DLD1 (cell line): ENCODE measurements around the gene KDM2A.
"Not testable (repeated sequence)": the region's sequence is repeated elsewhere in the genome, so short reads cannot be mapped to it uniquely, and the experiment has no call there.

Source experiments
- in situ Hi-C: cut with HindIII; loops from 2 replicates; pipeline ENCODE4 v1.10.0; 2017; ENCODE audit warnings: low sequenced_read_pairs

KDM2A gene

DNA sequence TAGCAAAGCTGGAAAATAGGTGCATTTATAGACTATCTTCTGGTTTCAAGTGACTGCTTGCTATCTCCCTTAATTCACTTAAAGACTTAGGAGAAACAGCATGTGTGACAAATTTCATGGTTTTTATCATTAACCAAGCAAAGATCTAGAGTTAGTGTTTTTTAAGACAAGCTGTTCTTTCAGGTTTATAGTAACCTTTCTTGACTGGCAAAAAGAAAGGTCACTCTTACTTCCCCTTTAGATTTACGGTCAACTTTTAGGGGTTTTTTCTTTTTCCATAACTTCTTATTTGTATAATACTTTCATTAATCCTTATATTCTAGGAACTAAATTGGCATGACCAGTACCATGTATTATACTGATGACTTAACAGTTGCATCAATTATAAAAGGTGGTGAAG, 46.6 kb downstream of the KDM2A start:
- in situ Hi-C loops = no loop called here

DNA sequence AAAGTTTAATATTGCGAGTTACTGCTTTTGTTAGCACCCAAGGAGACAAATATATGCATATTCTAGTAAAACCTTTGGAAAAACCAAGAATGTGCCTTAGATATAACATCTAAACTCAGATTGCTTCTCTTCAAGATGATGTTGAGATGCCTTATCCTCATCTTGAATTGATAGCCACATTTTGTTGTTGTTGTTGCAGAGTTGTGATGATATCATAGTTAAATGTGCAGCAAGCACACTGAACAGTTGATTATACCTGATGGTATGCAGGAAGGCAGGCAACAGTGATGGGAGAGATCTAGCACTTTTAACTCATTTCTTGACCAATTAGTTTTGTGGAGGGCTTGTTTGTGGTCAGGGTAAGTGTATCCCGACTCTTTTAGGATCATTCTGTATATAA, 48.0 kb downstream of the KDM2A start:
- in situ Hi-C loops = no loop called here

DNA sequence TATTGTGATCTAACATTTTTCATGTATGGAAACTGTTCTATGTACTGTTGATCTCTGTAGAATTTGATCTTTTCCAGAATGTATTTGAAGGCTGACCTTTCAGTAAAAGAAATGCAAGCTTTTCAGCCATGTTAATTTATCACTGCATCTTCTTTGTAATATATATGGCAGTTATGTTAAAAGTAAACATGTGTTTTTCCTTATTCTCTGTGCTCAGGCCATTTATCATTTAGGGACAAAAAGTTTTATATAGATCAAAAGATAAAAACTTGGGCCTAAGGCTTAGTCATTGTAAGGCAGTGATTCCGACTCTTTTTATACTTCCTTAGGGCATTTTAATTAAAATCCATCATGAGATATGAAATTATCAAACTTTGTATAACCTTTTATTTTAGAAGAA, 48.7 kb downstream of the KDM2A start:
- in situ Hi-C loops = no loop called here

DNA sequence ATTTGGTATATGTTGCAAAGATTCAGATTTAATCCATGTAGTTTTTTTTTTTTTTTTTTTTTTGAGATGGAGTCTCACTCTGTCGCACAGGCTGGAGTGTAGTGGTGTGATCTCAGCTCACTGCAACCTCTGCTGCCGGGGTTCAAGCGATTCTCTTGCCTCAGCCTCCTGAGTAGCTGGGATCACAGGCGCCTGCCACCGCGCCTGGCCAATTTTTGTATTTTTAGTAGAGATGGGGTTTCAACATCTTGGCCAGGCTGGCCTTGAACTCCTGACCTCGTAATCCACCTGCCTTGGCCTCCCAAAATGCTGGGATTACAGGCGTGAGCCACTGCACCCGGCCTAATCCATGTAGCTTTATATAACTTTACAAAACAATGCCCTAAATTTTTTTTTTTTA, 49.8 kb downstream of the KDM2A start:
- in situ Hi-C loops = not testable (repeated sequence)

DNA sequence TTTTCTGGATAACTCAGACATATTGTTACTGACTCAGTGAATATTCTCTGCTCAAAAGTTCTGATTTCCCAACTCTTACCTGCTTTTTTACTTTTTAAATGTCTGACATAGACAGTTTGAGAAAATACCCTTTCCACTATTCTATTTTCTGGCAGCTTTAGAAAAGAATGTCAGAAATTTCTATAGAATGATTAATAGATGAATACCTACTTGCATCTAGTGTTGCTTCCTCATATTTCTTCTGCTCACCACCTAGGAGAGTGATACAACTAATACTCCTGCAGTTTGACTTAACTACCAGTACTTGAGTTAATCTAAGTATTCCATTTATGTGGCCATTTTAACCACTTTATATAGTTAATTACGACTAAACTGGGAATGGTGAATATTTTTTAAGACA, 55.2 kb downstream of the KDM2A start:
- in situ Hi-C loops = no loop called here

DNA sequence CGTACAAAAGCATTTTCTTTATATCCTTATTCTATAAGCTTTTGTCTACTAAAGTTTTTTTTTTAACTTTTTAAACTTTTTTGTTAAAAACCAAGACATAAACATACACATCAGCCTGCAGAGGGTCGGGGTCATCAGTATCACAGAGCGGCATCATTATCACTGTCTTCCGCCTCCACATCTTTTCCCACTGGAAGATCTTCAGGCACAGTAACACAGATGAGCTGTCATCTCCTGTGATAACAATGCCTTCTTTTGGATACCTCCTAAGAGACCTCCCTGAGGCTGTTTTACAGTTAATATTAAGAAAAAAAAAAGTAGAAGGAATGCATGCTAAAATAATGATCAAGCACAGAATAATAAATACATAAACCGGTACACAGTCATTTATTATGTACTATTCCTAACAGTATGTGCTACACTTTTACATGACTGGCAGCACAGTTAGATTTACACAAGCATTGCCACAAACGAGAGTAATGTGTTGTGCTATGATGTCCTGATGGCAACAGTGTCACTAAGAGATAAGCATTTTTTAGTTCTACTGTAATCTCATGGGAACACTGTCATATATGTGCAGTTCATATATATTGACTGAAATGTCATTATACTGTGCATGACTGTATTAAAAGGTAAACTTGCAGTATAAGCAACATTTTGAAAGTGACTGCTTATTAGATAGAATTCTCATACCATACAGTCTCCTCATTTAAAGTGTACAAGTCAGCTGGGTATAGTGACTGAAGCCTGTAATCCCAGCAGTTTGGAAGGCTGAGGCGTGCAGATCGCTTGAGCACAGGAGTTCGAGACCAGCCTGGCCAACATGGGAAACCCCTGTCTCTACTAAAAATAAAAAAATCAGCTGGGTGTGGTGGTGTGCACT, 58.6 kb downstream of the KDM2A start:
- in situ Hi-C loops = no loop called here

DNA sequence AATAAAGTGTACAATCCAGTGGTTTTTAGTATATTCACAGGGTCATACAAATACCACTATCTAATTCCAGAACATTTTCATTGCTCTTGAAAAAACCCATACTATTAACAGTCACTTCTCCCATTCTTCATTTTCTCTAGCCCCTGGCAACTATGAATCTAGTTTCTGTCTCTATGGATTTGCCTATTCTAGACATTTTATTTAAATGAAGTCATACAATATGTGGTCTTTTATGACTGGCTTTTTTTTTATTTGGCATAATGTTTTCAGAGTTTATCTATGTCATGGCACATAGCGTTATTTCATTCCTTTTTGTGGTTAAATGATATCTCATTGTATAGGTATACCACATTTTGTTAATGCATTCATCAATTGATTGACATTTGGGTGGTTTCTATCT, 59.4 kb downstream of the KDM2A start:
- in situ Hi-C loops = no loop called here

DNA sequence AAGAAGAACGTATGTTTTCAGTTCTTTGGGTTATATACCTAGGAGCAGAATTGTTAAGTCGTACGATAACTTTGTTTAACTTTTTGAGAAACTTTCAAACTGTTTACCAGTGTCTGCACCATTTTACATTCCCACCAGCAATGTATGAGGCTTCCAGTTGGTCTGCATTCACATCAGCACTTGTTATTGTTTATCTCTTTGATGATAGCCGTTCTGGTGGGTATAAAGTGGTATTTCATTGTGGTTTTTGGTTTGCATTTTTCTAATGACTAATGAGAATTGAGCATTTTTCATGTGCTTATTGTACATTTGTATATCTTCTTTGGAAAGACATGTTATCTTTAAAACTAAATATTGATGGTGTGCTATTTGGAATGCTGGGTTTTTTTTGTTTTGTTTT, 59.8 kb downstream of the KDM2A start:
- in situ Hi-C loops = no loop called here

DNA sequence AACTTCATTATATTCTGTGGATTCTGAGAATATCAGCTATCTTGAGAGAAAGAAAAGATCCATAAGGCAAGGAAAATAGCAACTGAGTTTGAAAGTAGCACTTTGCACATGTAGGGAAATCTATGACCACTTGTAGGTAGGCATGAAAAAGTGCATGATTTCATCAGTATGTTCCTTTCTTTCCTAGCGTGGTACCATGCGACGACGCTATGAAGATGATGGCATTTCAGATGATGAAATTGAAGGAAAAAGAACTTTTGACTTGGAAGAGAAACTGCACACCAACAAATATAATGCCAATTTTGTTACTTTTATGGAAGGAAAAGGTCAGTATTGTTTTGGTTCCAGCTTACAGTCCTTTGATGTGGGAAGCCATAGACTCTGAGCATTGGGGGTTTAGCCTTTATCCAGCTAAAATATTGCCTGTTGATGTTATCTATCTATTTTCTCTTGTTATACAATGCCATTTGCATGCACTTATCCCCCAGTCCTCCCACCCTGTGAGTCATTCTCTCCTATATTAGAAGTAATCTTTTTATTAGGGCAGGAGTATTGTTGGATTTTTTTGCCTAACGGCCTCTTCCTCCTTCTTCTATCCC, 60.9 kb downstream of the KDM2A start:
- in situ Hi-C loops = no loop called here

DNA sequence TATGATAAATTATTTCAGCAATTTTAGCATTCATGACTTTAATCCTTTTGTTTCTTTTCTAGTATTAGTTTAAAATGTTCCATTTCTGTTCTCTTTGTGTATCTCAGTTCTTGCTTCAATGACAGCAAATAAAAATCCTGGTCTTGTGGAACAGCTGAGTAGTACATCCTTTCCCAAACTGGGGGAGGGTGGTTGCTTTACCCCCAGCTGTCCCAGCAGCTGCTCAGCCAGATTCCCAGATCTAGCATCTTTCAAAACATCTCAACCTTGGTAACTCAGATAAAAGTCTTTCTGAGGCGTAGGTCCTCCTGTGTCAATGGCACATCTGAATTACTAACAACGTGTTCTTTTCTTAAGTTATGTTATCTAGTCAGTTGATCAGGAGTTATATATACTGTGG, 75.0 kb downstream of the KDM2A start:
- in situ Hi-C loops = no loop called here

DNA sequence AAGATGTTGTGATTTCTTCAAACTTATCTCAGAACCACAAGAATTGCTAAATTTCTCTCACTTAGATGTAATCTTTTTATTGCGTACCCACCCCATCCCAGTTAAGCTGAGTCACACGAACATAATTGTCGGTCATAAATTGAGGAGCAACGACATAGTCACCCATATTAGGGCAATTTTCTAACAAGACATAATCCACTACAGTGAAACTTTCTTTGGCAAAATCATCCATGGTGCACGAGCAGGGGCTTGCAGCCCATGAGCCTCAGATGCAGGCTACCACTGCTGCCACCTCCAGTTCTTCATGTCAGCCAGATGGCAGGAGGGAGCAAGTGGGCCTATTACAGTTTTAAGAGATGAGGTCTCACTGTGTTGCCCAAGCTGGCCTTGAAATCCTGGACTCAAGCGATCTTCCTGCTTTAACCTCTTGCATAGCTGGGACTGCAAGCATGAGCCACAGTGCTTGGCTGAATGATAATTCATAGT, 77.0 kb downstream of the KDM2A start:
- in situ Hi-C loops = no loop called here

DNA sequence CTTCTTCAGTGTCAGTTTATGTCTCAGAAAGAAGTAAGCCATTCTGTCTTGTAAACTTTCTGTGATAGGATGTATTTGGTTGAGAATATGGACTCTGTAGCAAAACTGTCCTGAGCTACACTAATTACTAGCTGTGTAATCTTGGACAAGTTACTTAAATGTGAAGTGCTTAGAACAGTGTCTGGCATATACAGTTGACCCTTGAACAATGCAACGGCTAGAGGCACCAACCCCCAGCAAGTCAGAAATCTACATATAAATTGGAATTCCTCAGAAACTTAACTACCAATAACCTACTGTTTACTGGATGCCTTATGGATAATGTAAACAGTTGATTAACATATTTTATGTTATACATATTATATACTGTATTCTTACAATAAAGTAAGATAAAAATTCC, 78.5 kb downstream of the KDM2A start:
- in situ Hi-C loops = no loop called here

DNA sequence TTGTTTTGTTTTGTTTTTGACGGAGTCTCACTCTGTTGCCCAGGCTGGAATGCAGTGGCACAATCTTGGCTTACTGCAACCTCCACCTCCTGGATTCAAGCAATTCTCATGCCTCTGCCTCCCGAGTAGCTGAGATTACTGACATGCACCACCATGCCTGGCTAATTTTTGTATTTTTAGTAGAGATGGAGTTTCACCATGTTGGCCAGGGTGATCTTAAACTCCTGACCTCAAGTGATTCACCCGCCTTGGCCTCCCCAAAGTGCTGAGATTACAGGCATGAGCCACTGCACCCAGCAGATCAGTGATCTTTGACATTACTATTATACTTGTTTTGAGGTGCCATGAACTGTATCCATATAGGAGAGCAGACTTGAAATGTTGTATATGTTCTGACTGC, 79.7 kb downstream of the KDM2A start:
- in situ Hi-C loops = not testable (repeated sequence)

DNA sequence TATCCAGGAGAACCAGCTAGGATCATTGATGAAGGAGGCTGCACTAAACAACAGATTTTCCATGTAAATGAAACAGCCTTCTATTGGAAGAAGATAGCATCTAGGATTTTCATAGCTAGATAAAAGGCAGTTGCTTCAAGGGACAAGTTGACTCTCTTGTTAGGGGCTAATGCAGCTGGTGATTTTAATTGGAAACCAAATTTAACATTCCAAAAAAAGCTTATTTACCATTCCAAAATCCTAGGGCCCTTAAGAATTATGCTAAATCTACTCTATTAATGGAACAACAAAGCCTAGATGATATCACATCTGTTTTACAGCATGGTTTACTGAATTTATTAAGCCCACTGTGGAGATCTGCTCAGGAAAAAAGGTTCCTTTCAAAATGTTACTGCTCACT, 80.7 kb downstream of the KDM2A start:
- in situ Hi-C loops = no loop called here

DNA sequence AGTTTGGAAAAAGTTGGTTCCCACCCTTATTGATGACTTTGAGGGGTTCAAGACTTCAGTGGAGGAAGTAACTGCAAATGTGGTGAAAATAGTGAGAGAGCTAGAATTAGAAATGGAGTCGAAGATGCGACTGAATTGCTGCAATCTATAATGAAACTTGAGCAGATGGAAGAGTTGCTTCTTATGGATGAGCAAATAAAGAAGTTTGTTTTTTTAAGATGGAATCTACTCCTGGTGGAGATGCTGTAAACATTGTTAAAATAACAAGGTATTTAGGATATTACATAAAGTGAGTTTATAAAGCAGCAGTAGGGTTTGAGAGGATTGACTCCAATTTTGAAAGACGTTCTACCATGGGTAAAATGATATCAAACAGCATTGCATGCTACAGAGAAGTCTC, 83.0 kb downstream of the KDM2A start:
- in situ Hi-C loops = no loop called here

DNA sequence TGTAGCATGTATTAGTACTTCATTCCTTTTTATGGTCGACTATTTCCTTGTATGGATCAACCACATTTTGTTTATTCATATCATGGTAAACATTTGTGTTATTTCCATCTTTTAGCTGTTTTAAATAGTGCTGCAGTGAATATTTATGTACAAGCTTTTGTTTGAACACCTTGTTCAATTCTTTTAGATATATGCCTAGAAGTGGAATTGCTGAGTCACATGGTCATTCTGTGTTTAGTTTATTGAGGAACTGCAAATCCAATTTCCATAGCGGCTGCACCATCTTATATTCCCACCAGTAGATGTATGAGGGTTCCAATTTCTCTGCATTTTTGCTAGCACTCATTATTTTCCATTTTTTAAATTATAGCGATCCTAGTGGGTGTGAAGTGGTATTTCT, 85.8 kb downstream of the KDM2A start:
- in situ Hi-C loops = no loop called here

DNA sequence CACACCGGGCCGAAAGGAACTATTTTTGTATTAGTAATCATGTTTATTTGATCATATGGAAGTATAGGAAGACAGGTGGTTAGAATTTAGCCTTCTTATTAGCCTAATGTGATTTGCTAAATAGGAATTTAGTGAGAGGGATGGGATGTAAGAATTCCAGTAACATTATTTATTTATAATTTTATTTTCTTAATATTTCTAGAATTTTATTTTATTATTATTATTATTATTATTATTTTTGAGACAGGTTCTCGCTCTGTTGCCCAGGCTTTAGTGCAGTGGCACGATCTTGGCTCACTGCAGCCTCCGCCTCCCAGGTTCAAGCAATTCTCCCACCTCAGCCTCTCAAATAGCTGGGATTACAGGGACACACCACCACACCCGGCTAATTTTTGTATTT, 90.2 kb downstream of the KDM2A start:
- in situ Hi-C loops = not testable (repeated sequence)

DNA sequence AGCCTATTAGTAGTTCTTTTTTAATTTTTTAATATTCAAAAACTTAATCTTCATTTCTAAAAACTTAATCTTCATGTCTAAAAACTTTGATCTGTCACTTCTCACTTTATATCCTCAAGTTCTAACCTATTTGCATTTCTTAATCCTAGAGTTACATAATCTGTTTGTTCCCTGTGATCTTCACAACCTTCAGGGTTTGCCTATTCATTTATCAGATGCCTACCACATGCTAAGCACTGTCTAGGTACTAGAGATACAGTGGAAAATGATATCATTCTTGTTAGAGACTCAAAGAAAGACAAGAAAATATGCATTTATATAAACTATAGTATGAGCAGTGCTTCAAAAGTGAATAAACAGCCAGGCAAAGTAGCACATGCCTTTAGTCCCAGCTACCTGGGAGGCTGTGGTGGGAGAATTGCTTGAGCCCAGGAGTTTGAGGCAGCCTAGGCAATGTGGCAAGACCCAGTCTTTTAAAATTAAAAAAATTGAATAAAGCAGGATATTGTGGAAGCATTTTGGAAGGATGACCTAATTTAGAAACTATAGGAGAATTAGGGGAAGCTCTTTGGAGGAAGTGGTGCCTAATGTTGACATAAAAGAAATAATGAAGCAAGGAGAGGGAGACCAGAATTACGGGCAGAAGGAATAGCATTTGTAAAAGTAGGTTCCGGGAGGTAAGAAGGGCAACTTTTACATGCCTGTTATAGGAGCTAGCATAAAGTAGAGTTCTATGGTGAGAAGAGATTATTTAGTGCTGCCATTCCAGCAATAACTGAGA, 92.8 kb downstream of the KDM2A start:
- in situ Hi-C loops = no loop called here

DNA sequence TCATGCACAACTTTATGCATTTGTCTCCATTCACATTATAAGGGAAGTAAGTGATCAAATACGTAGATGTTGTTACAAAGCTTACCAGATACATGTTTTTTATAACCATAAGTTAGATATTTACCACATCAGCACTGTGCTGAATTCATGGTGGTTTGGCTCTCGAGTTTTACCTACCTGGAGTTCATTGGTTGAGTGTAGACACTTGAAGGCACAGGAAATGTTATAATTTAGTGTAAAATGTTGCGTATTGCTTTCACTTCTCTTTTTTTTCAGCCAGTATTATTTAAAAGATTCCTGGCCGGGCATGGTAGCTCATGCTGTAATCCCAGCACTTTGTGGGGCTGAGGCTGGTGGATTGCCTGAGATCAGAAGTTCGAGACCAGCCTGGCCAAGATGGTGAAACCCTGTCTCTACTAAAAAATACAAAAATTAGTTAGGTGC, 94.1 kb downstream of the KDM2A start:
- in situ Hi-C loops = no loop called here

DNA sequence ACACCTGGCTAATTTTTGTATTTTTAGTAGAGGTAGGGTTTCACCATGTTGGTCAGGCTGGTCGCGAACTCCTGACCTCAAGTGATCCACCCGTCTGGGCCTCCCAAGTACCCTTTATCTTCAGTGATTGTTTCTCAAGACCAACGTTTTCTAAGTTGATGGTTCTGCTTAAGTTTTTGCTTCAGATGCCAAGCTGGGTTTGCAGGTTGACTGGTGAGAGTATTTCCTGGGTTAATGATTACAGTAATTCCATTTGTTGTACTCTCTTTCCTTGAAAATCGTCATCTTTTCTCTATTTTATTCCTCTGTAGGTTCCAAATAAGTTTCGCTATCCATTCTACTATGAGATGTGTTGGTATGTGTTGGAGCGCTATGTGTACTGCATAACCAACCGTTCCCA, 108.7 kb downstream of the KDM2A start:
- in situ Hi-C loops = loop anchor here (25.0 kb wide), 1 partner anchor 110 kb away; no protein-coding TSS in a partner anchor

DNA sequence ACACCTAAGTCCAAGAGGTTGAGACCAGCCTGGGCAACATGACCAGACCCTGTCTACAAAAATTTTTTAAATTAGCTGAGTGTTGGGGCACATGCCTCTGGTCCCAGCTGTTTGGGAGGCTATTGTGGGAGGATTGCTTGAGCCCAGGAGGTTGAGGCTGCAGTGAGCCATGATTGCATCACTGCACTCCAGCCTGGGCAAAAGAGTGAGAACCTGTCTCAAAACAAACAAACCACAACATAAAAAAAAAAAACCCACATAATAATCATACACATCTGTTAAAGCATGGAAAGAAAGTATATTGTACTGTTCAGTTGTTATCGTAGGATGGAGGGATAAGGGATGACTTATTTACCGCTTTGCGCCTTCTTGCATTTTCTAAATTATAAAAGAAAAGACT, 111.3 kb downstream of the KDM2A start:
- in situ Hi-C loops = loop anchor here (25.0 kb wide), 1 partner anchor 107 kb away; no protein-coding TSS in a partner anchor
